NCI-H345 treated with DMSO at 0.1 percent for 48 hours (cell line): ENCODE measurements around the gene ST3GAL5.

Source experiments
- DNase-seq: peaks from one replicate; lab custom pipeline; 2025; ENCODE audit not compliant: unreplicated experiment; lab: John Stamatoyannopoulos, UW

ST3GAL5 gene

DNA sequence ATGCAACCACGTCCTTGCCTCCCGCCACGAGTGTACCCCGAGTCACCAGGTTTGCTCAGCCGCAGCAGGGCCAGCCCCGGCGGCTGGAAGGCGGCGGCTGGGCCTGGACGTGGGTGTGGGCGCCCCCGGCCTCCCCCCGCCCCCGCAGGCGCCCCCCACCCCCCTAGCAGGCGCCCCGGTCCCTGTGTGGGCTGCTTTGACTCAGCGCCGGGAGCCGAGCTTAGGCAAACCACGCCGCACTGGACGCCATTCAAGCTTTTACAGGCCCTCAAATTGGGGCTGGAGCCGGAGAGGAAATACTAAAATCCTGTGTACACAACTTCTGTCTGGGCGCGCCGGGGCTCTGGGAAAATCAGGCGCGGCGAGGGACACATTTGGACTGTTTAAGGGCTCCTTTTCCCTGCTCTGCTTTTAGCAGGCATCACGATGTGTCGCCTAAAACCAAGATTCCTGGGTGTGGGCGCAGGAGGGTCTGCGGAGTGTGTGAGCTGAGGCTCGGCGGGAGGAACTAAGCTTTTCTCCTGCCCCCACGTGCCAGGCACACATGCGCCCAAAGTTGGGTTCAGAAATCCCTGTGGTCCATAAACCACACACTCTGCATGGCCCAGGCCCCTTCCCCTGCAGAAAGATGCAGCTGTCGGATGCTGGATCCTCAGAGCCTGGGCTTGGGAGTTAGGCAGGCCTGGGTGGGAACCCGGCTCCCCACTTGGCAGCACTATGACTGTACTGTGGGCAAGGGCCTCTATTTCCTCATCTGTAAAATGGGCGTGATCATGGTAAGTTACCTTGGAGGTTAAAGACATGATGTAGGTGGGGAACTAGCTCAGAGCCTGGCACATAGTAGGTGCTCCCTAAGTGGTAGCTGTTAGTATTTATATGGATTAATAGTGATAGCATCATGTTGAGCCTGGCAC, 77.4 kb downstream of the ST3GAL5 start:
- DNase-seq: no peak

GRCh38 chr2:85810371-85811179, 78.2 kb downstream of the ST3GAL5 start:
- DNase-seq: no peak

DNA sequence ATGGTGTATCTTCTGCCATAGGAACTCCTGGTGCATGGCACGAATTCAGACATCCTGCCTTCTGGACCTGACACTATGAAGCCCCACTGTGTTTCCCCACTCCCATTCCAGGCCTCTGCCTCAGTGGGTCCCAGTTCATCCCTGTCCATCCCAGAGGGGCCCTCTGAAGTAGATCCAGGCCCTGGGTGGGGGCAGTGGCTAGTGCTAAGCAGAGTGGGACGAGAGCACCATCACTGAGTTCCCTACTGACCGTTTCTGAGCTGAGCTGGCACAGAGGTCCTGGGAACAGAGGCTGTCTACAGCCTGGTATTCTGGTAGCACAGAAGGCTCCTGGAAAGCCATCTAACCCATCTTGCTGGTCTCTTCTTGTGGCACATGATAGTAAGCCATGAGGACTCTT, 81.0 kb downstream of the ST3GAL5 start:
- DNase-seq: no peak

- DNase-seq: no peak
Observed at GRCh38 chr2:85806358-85807118, 82.3 kb downstream of the ST3GAL5 start.

GRCh38 chr2:85804583-85804982, 84.2 kb downstream of the ST3GAL5 start:
- DNase-seq: peak; percentile 29

DNA sequence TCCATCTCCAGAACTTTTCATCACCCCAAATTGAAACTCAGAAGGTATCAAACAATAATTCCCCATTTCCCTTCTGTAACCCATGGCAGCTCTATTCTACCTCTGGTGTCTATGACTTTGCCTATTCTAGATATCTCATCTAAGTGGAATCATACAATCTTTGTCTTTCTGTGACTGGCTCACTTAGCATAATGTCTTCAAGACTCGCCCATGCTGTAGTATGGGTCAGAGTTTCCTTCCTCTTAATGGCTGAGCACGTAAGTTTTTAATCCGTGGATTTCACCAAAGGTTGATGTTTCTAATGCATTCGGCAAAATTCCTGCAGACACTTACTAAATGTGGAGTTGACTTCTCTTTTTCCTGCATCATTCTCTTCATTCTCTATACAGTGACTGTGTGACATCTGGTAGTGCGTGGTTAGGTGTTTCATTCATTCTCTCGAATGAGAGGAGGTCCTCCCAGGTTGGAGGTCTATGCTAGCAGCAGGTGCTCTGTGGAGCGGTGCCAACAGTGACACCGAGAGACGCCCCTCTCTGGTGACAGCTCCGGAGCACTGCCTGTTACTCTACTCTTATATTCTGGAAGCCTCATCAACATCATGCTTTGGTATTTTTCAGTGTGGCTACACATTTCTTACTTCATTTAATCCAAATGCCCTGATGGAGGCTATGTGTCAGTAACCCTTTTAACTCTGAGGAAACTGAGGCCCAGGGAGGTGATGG, 84.9 kb downstream of the ST3GAL5 start:
- DNase-seq: no peak

- no peak for DNase-seq
Observed at GRCh38 chr2:85802354-85803103, 86.3 kb downstream of the ST3GAL5 start.

DNA sequence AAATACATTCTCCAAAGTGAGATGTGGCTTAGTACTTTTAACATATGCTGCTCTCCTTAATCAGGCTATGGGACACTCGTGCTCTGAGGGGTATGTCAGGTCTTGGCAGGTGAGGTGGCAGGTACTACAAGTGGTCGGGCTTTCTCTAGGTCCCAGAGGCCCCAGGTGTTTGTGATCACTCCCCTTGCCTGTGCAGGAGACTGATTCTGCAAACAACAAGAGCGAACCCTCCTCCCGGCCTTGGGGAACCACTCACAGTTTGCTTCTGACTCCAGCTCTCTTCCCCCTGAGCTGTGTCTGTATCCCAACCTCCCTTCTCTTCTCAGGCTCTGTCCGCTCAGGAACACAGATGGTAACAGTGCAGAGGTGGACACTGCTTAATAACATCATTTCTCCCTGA, 86.9 kb downstream of the ST3GAL5 start:
- no peak for DNase-seq

DNA sequence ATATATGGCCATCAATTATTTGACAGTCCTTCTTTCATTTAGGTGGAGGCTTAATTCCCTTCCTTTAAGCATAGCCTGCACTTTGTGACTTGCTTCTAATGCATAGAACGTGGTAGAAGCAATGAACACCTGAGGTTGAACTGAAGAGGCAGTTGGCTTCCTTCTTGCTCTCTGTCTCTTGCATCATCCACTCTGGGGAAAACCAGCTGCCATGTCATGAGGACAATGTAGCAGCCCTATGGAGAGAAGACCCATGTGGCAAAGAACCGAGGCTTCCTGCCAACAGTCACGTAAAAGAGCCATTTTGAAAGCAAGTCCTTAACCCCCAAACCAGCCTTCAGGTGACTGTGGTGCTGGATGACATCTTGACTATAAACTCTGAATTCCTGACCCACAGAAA, 88.2 kb downstream of the ST3GAL5 start:
- DNase-seq: no peak

DNA sequence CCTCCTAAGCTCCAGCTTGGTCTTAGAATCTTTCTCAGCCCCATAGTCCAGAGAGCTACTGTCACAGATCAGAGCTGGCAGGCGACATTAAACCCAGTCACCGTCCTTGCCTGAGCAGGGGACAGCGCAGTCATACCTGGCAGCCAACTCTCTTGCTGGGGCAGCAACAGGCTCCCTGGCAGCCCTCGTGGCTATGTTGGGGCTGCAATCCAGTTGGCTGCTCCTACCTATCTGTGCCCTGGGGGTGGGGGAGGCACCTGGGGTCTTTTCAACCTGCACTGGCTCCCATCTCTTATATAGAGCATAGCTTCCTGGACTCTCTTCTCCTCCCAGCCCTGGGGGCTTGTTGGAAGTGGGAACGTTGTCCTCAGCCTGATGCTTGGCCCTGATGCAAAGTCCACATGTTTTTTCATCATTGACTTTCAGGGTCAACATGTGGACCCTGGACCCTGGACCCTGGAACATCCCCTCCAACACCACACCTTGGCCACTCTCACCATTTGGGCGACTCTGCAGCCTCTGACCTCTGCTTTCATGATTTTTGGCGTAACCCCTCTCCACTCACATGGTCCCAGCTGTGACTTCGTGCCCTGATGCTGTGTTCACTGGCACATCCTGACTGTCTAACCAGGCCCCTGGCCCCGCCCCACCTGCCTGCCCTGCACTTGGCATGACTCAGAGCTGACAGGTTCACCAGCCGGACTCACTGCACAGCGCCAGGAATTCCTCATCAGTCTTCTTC, 89.4 kb downstream of the ST3GAL5 start:
- DNase-seq: no peak

GRCh38 chr2:85797921-85798320, 90.9 kb downstream of the ST3GAL5 start:
- no peak for DNase-seq

DNA sequence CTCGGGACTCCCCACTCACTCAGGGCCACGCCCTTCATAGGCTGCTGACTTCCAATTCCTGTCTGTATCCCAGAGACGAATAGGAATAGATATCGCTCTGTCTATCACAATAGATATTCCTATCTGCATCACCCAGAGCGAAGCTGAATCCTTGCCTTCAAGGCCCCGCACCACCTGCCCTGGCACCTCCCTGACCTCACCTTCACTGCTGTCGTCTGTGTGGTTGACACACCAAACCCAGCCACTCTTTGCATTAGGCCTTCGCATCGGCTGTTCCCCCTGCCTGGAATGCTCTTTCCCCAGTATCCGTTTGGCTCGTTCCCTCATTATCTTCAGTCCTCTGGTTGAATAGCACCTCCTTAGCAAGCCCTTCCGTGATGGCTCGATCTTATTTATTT, 91.5 kb downstream of the ST3GAL5 start:
- DNase-seq: no peak

DNA sequence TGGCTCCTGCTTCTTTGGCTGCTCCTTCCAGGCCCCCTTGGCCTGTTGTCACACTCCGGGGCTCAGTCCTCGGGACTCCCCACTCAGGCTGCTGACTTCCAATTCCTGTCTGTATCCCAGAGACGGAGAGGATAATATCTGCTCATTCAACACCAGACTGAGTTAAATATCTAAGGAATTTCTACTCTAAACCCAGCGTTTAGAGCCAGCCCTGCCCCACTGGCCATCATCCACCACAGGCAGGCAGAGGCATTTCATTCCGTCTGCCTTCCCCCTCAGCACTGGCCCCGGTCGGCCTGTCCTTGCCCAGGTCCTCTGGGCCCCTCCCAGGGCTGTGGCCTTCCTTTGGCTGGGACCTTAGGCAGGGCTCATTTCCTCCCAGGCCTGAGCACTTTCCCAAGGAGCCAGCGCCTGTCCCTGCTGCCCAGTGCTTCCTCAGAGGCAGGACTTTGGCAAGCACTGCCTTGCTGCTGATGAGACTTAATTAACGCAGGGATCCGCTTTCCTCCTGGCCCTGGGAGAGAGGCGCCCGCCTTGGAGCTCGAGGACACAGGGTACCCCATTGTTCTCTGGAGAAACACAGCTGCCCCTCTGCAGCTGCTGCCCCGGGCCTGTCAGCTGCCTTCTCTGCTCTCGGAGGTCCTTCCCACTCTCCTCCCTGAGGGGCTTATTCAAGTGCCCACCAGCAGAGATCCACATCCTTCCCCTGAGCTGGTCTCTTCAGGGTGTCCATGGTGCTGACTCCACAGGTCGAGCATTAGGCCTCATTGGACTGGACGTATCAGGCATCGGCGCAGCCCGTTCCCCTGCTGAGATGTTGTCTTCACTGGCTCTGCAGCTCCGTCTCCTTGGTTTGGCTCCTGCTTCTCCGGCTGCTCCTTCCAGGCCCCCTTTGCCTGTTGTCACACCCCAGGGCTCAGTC, 92.2 kb downstream of the ST3GAL5 start:
- peak; percentile 10 for DNase-seq

GRCh38 chr2:85796046-85796340, 92.8 kb downstream of the ST3GAL5 start:
- no peak for DNase-seq

GRCh38 chr2:85795331-85796045, 93.3 kb downstream of the ST3GAL5 start:
- DNase-seq: no peak

GRCh38 chr2:85794491-85795121, 94.2 kb downstream of the ST3GAL5 start:
- DNase-seq: no peak

- DNase-seq: no peak
Observed at GRCh38 chr2:85794038-85794441, 94.8 kb downstream of the ST3GAL5 start.
